ENCODE results near the gene BICRA.

BICRA gene

DNA sequence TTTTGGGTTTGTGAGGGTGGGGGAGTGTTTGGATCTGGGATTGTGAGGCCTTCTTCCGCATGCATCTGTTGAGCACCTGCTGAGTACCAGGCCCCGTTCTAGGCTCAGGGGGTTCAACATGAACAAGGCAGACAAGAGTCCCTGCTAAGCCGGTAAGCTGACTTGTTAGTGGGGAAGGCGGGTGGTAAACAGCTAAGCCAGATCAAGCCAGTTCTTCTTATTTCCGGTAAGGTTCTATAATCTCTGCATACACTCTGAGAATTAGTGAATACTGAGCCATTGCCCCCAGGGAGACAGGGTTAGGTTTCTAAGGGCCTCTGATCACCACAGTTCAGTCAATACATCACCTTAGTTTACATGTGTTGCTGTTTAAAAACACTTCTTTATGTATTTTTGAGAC lies 94.4 kb downstream of the BICRA start:
- H3K9ac ChIP-seq (ENCODE audit: low read depth, low read length): no peak overlapping the region
- H3K36me3 ChIP-seq (ENCODE audit: insufficient read depth, low read length): peaks cover 27% of the 10 kb centered on the region
- H3K4me2 ChIP-seq (ENCODE audit: insufficient read depth, low read length): no peak overlapping the region
- no peak overlapping the region for H3K4me3 ChIP-seq (ENCODE audit: low read depth in 1 of 2, low read length in 2 of 2)
- no peak for TF ChIP-seq EZH2 (IDR thresholded peaks at IDR 0.05; ENCODE audit: borderline replicate concordance, low read depth, low read length, severe bottlenecking)
- TF ChIP-seq, protein P1, sequence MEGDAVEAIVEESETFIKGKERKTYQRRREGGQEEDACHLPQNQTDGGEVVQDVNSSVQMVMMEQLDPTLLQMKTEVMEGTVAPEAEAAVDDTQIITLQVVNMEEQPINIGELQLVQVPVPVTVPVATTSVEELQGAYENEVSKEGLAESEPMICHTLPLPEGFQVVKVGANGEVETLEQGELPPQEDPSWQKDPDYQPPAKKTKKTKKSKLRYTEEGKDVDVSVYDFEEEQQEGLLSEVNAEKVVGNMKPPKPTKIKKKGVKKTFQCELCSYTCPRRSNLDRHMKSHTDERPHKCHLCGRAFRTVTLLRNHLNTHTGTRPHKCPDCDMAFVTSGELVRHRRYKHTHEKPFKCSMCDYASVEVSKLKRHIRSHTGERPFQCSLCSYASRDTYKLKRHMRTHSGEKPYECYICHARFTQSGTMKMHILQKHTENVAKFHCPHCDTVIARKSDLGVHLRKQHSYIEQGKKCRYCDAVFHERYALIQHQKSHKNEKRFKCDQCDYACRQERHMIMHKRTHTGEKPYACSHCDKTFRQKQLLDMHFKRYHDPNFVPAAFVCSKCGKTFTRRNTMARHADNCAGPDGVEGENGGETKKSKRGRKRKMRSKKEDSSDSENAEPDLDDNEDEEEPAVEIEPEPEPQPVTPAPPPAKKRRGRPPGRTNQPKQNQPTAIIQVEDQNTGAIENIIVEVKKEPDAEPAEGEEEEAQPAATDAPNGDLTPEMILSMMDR (IDR thresholded peaks at IDR 0.05; ENCODE audit: borderline replicate concordance, extremely low read depth, low read length, poor library complexity, severe bottlenecking): no peak
- no peaks in the 10 kb centered on the region for H3K79me2 ChIP-seq (ENCODE audit: insufficient read depth, low read length)
- no peaks in the 10 kb centered on the region for H3K9me3 ChIP-seq (ENCODE audit: insufficient read depth, low read length, severe bottlenecking)
- no peaks in the 10 kb centered on the region for H3K27me3 ChIP-seq (ENCODE audit: insufficient read depth, low read length, poor library complexity)
- no peak overlapping the region for H2AFZ ChIP-seq (ENCODE audit: low read depth, low read length)
- peaks cover 14% of the 10 kb centered on the region for H4K20me1 ChIP-seq (ENCODE audit: insufficient read depth, low read length)
- H3K4me1 ChIP-seq (ENCODE audit: insufficient read depth, low read length): no peaks in the 10 kb centered on the region
- ATAC-seq (ENCODE audit: insufficient read depth, low read depth) (no peak), DNase-seq (no peak)
- no peak overlapping the region for H3K27ac ChIP-seq (ENCODE audit: low read length)

DNA sequence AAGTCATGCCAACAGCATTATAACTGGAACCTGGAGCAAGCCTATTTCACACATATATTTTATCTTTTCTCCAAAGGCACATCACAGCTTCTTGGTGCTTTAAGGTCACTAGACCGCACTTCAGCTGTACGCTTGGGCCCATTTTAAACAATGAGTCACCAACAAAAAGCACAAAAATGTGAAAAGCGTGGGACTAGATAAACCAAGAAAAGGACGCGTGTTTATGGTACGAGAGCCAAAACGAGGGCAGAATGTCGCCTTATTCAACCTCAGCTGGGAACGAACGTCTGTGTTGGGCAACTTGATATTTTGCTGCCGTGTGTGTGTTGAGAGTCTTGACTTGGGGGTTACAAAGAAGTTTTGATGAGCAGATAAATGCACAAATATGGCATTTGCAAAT lies 95.1 kb downstream of the BICRA start:
- no peaks in the 10 kb centered on the region for H3K27me3 ChIP-seq (ENCODE audit: insufficient read depth, low read length, poor library complexity)
- no peaks in the 10 kb centered on the region for H3K9me3 ChIP-seq (ENCODE audit: insufficient read depth, low read length, severe bottlenecking)
- no peak overlapping the region for H3K4me2 ChIP-seq (ENCODE audit: insufficient read depth, low read length)
- H3K4me1 ChIP-seq (ENCODE audit: insufficient read depth, low read length): no peaks in the 10 kb centered on the region
- no peaks in the 10 kb centered on the region for H3K79me2 ChIP-seq (ENCODE audit: insufficient read depth, low read length)
- ATAC-seq (ENCODE audit: insufficient read depth, low read depth) (no peak), DNase-seq (no peak)
- no peak overlapping the region for H3K27ac ChIP-seq (ENCODE audit: low read length)
- H3K36me3 ChIP-seq (ENCODE audit: insufficient read depth, low read length): peaks cover 20% of the 10 kb centered on the region
- TF ChIP-seq, protein P1 (IDR thresholded peaks at IDR 0.05; ENCODE audit: borderline replicate concordance, extremely low read depth, low read length, poor library complexity, severe bottlenecking): no peak
- no peak for TF ChIP-seq EZH2 (IDR thresholded peaks at IDR 0.05; ENCODE audit: borderline replicate concordance, low read depth, low read length, severe bottlenecking)
- no peak overlapping the region for H3K9ac ChIP-seq (ENCODE audit: low read depth, low read length)
- H4K20me1 ChIP-seq (ENCODE audit: insufficient read depth, low read length): peaks cover 9% of the 10 kb centered on the region
- no peak overlapping the region for H2AFZ ChIP-seq (ENCODE audit: low read depth, low read length)
- H3K4me3 ChIP-seq (ENCODE audit: low read depth in 1 of 2, low read length in 2 of 2): no peak overlapping the region

DNA sequence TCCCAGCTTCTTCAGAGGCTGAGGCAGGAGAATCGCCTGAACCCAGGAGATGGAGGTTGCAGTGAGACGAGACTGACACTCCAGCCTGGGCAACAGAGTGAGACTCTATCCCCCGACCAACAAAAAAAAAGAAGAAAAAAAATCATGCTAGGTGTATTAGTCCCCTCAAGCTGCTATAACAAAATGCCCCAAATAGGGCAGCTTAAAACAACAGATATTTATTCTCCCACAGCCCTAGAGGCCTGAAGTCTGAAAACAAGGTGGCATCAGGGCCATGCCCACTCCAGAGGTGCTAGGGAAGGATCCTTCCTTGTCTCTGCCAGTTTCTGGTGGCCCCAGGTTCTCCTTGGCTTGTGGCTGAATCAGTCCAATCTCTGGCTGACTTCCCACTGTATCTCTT lies 95.7 kb downstream of the BICRA start:
- Histone ChIP-seq H3K4me1 (ENCODE audit: insufficient read depth, low read length) (no peaks in the 10 kb centered on the region), H3K9me3 (ENCODE audit: insufficient read depth, low read length, severe bottlenecking) (no peaks in the 10 kb centered on the region), H3K4me2 (ENCODE audit: insufficient read depth, low read length) (no peak overlapping the region), H3K27ac (ENCODE audit: low read length) (no peak overlapping the region), H4K20me1 (ENCODE audit: insufficient read depth, low read length) (peaks cover 2% of the 10 kb centered on the region; the same call in 1 of the 2 replicates), H3K79me2 (ENCODE audit: insufficient read depth, low read length) (no peaks in the 10 kb centered on the region), H2AFZ (ENCODE audit: low read depth, low read length) (no peak overlapping the region), H3K4me3 (ENCODE audit: low read depth in 1 of 2, low read length in 2 of 2) (no peak overlapping the region), H3K9ac (ENCODE audit: low read depth, low read length) (no peak overlapping the region), H3K27me3 (ENCODE audit: insufficient read depth, low read length, poor library complexity) (no peaks in the 10 kb centered on the region), H3K36me3 (ENCODE audit: insufficient read depth, low read length) (peaks cover 13% of the 10 kb centered on the region)
- DNase-seq: no peak
- ATAC-seq (ENCODE audit: insufficient read depth, low read depth): no peak
- TF ChIP-seq EZH2 (IDR thresholded peaks at IDR 0.05; ENCODE audit: borderline replicate concordance, low read depth, low read length, severe bottlenecking): no peak
- TF ChIP-seq, protein P1 (IDR thresholded peaks at IDR 0.05; ENCODE audit: borderline replicate concordance, extremely low read depth, low read length, poor library complexity, severe bottlenecking): no peak

Data from DND-41 (cell line).